Lung (tissue), 12 donors: ENCODE data around the gene SYMPK. TPM values are rescaled to one million over a fixed set of nuclear protein-coding genes. Genes with fewer than 3 reads are reported as not detected.

Experiments used
- ATAC-seq: fragments of 200-7000 bp; cut with Tn5 transposase; one replicate; pipeline ENCODE4 v1.9.1; 2020; ENCODE audit warnings: moderate number of reproducible peaks; ENCODE audit not compliant: insufficient read depth, low FRiP score
- DNase-seq, 3 donors: peaks; one replicate each; pipeline ENCODE4 v3.0.0-alpha.2; 2013 to 2017
- H3K27ac ChIP-seq, 2 donors: one replicate each; pipeline ENCODE4 v1.5.1; 2013; ENCODE audit warnings: mild to moderate bottlenecking in 2 of 2, moderate library complexity in 2 of 2, control low read depth in 1 of 2, inconsistent platforms in 1 of 2, low read depth in 1 of 2, low read length in 1 of 2
- H3K27me3 ChIP-seq, 3 donors: one replicate each; pipeline ENCODE4 v1.5.1; 2013; ENCODE audit warnings: low read length in 2 of 3; ENCODE audit not compliant: control insufficient read depth in 3 of 3, insufficient read depth in 3 of 3
- H3K36me3 ChIP-seq, 4 donors: one replicate each; pipeline ENCODE4 v1.5.1; 2013; ENCODE audit warnings: low read length in 4 of 4, mild to moderate bottlenecking in 1 of 4, moderate library complexity in 1 of 4; ENCODE audit not compliant: control insufficient read depth in 4 of 4, insufficient read depth in 4 of 4
- H3K4me1 ChIP-seq, 5 donors: one replicate each; pipeline ENCODE4 v1.5.1; 2013; ENCODE audit warnings: low read length in 5 of 5, mild to moderate bottlenecking in 2 of 5, moderate library complexity in 1 of 5; ENCODE audit not compliant: control insufficient read depth in 5 of 5, insufficient read depth in 5 of 5
- H3K4me3 ChIP-seq: one replicate; pipeline ENCODE4 v1.5.1; 2013; ENCODE audit warnings: mild to moderate bottlenecking, control low read depth, moderate library complexity
- H3K9ac ChIP-seq, 2 donors: one replicate each; pipeline ENCODE4 v1.5.1; 2013; ENCODE audit warnings: low read length in 2 of 2, control low read depth in 1 of 2; ENCODE audit not compliant: insufficient read depth in 1 of 2
- H3K9me3 ChIP-seq, 4 donors: one replicate each; pipeline ENCODE4 v1.5.1; 2013; ENCODE audit warnings: low read length in 3 of 4, mild to moderate bottlenecking in 1 of 4, moderate library complexity in 1 of 4; ENCODE audit not compliant: control insufficient read depth in 4 of 4, insufficient read depth in 3 of 4
- CTCF ChIP-seq: IDR thresholded peaks from 2 replicates; pipeline ENCODE4 v1.5.1; 2012; ENCODE audit warnings: mild to moderate bottlenecking; ENCODE audit errors: control extremely low read depth, extremely low read depth
- WGBS, 2 donors: extraction: QIAGEN DNeasy Blood & Tissue Kit; methylation state at CpG; one replicate each; pipeline ENCODE4 v1.1.7; 2013; 5-methylcytosine and 5-hydroxymethylcytosine counted together
- polyA plus RNA-seq, 2 donors: library from polyadenylated mRNA; stranded (reverse); fragments of 200-250 nt; gene quantifications; one replicate each; pipeline ENCODE4 v1.2.1, GENCODE V29; 2013
- total RNA-seq, 2 donors: library from RNA; depleted of rRNA in 1 of 2; stranded (reverse); fragments of >200 nt in 1 of 2; gene quantifications; one replicate each; pipeline ENCODE4 v1.2.1, GENCODE V29; 2014 to 2021
- donor health status: control.
- donor health status: control.
- donor health status: Bipolar disorder and iron deficiency.
- donor health status: healthy.
- donor health status: DM: yes; HTN: yes; CAD: no.

The SYMPK gene
- total and polyA plus RNA-seq, 4 donors, result 40.3 to 125 (median 64.8) TPM

- H3K4me3 ChIP-seq, result no peak overlapping the region
- ATAC-seq (no peak), DNase-seq (no peak)
- no peaks in the 10 kb centered on the region for H3K27me3 ChIP-seq
- WGBS, 2 donors, result 86 to 90% methylated on average over 3 of the region's 3 CpGs
- no peak overlapping the region for H3K9ac ChIP-seq
- peaks cover 0 to 7% (median 3%) of the 10 kb centered on the region in 5 donors for H3K4me1 ChIP-seq
- H3K36me3 ChIP-seq, result no peaks in the 10 kb centered on the region
- no peaks in the 10 kb centered on the region for H3K9me3 ChIP-seq
- TF ChIP-seq CTCF, result no peak
- no peak overlapping the region for H3K27ac ChIP-seq
Measured at GRCh38 chr19:45906221-45906620, 43.3 kb upstream of the SYMPK start.

- ATAC-seq, result no peak
- no peak for DNase-seq
- no peaks in the 10 kb centered on the region for H3K27me3 ChIP-seq
- no peak overlapping the region for H3K4me3 ChIP-seq
- H3K27ac ChIP-seq, result no peak overlapping the region
- peaks cover 0 to 14% (median 6%) of the 10 kb centered on the region in 5 donors for H3K4me1 ChIP-seq
- TF ChIP-seq CTCF, result no peak
- H3K9me3 ChIP-seq, result no peaks in the 10 kb centered on the region
- no peak overlapping the region for H3K9ac ChIP-seq
- WGBS, 2 donors, result 86 to 87% methylated on average over 10 of the region's 10 CpGs
- peaks cover 0 to 1% (median 0%) of the 10 kb centered on the region in 4 donors for H3K36me3 ChIP-seq
Measured at GRCh38 chr19:45905011-45905410, 42.1 kb upstream of the SYMPK start.

- H3K4me3 ChIP-seq, result peak overlapping the region; percentile 76
- H3K36me3 ChIP-seq, result peaks cover 2 to 8% (median 4%) of the 10 kb centered on the region in 4 donors
- peak; percentile 99 for DNase-seq
- H3K9ac ChIP-seq, result peak overlapping the region in 1 of 2 donors; percentile 23
- no peak for TF ChIP-seq CTCF
- H3K27ac ChIP-seq, result peak overlapping the region; percentile 57 to 62
- H3K27me3 ChIP-seq, result no peaks in the 10 kb centered on the region
- ATAC-seq, result peak; percentile 95
- H3K4me1 ChIP-seq, result peaks cover 0 to 14% (median 6%) of the 10 kb centered on the region in 5 donors
- no peaks in the 10 kb centered on the region for H3K9me3 ChIP-seq
- WGBS, 2 donors, result 1 to 2% methylated on average over 62 to 73 of the region's 73 CpGs
Measured at GRCh38 chr19:45902651-45903625, 40.0 kb upstream of the SYMPK start.
